LNCAP (cell line): ENCODE measurements around the gene CIBAR2.

Source experiments
- TF ChIP-seq, protein P1 (sequence below): fragments of 450-650 bp; IDR thresholded peaks from 2 replicates; pipeline ENCODE4 v1.5.1; 2017; ENCODE audit warnings: mild to moderate bottlenecking

The CIBAR2 gene

DNA sequence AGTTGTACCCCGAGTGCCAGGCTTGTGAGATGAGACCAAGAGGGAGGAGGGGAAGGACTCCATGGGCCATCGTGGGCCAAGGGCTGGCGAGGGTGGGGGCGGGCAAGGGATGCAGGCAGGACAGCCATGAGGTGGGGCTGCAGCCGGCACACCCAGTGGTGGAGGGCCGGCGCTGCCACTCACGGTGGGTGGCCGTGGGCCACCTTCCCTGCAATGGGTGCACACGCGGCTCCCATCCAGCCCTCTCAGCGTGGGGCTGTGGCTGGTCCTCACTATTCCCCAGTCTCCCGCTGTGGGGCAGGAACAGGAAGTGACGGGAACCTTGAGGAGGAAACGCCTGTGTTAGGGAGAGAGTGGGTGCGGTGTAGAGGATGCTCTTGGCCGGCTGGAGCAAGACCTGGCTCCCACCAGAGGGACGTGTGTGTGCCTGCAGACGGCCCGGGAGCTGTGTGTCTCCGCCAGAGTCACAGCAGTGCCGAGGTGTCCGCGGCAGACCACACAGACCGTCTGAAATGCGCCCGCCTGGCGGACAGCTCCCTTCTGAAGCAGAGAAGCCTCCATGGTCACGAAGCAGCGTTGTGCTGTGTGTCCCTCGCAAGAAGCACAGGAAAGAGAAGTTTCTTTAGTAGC is 23.6 kb downstream of the CIBAR2 start:
- TF ChIP-seq, protein P1, sequence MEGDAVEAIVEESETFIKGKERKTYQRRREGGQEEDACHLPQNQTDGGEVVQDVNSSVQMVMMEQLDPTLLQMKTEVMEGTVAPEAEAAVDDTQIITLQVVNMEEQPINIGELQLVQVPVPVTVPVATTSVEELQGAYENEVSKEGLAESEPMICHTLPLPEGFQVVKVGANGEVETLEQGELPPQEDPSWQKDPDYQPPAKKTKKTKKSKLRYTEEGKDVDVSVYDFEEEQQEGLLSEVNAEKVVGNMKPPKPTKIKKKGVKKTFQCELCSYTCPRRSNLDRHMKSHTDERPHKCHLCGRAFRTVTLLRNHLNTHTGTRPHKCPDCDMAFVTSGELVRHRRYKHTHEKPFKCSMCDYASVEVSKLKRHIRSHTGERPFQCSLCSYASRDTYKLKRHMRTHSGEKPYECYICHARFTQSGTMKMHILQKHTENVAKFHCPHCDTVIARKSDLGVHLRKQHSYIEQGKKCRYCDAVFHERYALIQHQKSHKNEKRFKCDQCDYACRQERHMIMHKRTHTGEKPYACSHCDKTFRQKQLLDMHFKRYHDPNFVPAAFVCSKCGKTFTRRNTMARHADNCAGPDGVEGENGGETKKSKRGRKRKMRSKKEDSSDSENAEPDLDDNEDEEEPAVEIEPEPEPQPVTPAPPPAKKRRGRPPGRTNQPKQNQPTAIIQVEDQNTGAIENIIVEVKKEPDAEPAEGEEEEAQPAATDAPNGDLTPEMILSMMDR, result no peak

DNA sequence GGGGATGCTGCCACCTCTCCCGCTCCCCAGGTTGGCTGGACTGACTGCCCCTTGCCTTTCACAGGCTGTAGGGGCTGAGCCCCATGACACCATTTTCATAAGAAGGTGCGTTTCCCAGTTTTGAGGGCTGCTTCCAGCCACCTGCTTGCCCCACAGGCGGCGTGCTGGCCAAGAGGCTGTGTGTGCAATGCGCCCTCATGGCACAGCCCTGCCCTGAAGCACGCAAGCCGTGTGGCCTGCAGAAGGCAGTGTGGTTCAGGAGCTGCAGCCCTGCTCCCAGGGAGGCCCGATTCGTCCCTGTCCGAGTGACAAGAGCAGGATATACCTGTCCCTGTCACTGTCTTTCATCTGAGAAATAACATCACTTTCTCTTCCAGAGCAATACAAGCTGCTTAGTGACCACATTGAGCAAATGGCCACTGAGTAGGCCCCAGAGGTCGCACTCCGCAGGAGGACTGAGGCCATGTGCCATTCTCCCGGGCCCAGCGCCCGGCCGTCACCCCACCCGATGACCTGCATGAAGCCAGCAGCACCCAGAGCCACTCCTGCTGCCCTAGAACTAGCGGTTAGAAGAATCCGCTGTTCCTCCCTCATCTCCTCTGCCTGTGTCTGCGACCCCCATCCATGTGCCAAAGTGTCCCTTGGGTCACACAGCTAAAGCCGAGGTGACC is 24.2 kb downstream of the CIBAR2 start:
- TF ChIP-seq, protein P1, result no peak

DNA sequence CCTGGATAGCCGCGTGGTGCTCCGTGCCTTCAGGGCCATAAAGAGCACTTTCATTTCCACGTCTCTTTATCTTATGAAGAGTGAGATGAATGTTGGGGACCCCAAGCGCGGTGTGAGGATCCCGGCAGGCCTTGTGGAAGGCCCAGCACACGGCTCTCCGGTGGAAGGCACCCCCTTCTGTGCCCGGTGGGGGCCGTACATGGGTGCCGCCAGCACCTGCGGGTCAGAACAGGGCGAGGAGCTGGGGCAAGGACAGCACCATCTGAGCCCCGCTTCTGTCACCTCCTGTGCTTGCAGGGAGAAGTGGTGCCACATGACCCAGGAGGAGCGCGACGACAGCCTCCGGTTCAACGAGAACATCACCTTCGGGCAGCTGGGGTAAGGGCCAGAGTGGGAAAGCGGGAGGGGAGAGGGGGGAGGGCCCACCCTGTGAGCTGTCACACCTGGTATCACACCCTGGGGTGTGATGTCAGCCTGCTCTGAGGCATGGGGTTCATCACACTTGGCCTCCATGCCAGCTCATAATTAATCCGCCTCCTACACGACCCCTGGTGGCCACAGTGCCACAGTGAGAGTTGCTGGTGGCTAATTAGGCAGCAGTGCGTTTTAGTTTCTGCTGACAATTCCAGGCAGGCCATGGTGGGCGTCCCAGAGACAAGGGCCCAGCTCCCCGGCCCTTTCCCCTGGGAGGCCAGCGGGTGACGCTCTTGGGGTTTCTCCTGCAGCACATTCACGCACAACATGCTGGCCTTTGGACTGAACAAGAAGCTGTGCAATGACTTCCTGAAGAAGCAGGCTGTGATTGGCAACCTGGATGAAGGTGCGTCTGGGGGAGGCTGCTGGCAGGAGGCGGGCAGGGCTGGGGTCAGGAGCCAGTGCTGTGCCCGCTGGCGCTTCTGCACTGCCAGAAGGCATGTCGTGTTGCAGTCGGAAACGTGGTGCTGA is 25.7 kb downstream of the CIBAR2 start:
- TF ChIP-seq, protein P1, result peak; percentile 79

DNA sequence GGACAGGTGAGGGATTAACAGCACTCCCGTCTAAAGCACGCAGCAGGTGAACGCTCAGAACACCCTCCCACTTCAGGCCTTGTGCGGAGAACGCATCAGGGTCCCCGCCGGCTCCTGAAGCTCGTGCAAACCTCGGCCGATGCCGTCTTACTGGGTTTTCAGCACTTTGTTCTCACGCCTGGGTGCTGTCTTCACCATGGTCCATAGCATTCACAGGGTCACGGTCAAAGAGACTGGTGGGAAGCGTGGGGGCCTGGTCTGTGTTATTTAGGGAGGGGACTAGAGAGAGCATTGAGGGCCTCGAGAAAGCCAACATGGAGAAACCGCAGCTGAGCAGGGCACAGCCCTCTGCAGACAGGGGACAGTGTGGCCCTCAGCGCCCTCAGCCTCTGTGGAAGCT is 26.6 kb downstream of the CIBAR2 start:
- TF ChIP-seq, protein P1, result no peak

DNA sequence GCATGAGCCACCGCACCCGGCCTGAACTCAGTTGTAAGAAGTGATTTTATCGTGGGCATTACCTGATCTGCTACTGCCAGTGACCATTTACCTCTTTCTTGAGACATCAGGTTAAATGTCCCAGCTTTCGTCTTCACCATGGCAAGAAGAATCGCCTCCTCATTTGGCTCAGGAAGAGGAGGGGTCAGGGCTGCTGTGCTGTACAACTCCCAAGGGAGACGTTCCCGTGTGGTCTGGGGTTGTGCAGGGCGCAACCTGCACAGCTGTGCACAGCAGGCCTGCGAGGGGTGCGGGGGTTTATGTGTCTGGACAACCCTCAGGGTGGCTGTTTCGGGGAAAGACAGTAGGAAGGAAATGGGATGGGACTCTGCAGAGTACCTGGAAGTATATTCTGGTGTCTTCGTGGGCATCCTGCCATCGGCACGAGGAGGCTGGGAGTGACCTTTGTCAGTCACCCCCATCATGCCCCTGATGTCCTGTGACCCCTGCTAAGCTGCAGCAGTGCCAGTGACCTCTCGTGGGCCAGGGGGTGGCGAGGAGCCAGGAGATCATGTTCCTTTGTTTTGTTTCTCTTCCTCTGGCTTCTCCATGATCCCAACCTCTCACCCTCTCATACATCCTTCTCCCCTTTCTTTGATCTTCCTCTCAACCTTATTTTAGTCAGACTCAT is 27.3 kb downstream of the CIBAR2 start:
- TF ChIP-seq, protein P1, result no peak

DNA sequence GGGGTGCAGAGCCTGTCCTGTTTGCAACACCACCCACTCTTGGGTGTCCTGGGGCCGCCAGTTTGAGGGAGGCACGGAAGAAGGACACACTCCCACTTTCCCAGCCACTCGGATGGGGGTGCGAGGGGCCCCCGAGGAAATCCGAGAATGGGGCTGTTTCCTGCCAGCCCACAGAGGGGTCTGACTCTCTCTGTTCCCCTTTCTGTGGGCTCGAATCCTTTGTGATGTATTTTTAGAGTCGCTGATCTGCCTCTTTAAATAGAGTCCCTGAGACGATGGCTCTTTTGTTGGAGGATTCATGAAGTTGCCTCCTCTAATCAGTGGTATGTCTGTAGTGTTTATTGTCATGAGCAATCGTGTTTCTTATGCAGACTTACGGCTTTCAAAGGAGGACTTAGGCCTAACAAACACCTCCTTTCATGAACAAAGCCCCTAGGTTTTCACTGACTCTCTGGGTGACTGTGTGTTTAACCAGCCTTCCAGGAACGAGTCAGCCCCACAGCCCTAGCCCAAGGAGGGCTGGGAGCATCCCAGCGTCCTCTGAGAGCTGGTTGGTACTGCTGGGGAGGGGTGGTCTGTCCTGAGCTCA is 29.1 kb downstream of the CIBAR2 start:
- TF ChIP-seq, protein P1, result no peak
